Measurements from ENCODE around the gene GPR132. TPM values are rescaled to one million over a fixed set of nuclear protein-coding genes. Genes with fewer than 3 reads are reported as not detected.
A peak's percentile ranks its signal among the peaks of the same experiment; 100 is the strongest.

The GPR132 gene
- total RNA-seq, 2 experiments from 2014 or later = 15.1 to 16.4 TPM

DNA sequence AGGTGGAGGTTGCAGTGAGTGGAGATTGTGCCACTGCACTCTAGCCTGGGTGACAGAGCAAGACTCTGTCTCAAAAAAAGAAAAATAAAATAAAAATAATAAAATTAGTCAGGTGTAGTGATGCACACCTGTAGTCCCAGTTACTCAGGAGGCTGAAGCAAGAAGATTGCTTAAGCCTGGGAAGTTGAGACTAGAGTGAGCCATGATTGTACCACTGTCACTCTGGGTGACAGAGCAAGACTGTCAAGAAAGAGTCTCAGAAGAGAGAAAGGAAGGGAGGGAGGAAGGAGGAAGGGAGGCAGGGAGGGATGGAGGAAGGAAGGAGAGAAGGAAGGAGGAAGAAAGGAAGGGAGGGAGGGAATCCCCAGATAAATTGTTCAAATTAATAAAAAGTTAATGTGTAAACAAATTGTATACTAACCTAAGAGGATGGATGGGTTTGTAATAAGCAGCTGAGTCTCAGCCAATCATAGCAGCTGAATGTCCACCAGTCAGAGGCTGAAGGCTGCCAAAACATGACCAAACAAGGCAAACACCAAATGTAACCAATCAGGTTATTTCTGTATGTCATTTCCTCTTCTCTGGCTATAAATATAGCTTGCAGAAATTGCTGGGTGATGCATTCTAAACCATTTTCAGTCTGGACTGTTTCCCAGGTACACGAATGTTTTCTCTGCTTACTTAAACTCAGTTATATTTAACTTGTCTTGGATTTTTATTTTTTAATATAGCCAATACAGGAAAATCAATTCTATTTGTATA is 38.2 kb downstream of the GPR132 start:
- no peaks in the 10 kb centered on the region for H3K9me3 Mint-ChIP-seq
- H3K4me1 Mint-ChIP-seq (ENCODE audit: low read depth) = peaks cover 41% of the 10 kb centered on the region
- H3K27me3 Mint-ChIP-seq = no peaks in the 10 kb centered on the region
- no peak for TF ChIP-seq CTCF (IDR thresholded peaks at IDR 0.05)
- intact Hi-C loops (cut with micrococcal nuclease) = no loop called here
- H3K36me3 Mint-ChIP-seq (ENCODE audit: low read depth) = no peaks in the 10 kb centered on the region
- CTCF ChIA-PET = interaction anchor here (1.2 to 6.0 kb wide), 4 partner anchors 12 to 45 kb away, joined by 3 to 51 read pairs (median 4); no protein-coding TSS in a partner anchor
- no peak overlapping the region for H3K4me3 Mint-ChIP-seq
- ATAC-seq (no peak), DNase-seq (no peak)
- H3K27ac Mint-ChIP-seq = peak overlapping the region; percentile 72
- POLR2A ChIA-PET = interaction anchor here (1.0 to 1.8 kb wide), 3 partner anchors 9 to 17 kb away, joined by 3 to 5 read pairs (median 4); no protein-coding TSS in a partner anchor

DNA sequence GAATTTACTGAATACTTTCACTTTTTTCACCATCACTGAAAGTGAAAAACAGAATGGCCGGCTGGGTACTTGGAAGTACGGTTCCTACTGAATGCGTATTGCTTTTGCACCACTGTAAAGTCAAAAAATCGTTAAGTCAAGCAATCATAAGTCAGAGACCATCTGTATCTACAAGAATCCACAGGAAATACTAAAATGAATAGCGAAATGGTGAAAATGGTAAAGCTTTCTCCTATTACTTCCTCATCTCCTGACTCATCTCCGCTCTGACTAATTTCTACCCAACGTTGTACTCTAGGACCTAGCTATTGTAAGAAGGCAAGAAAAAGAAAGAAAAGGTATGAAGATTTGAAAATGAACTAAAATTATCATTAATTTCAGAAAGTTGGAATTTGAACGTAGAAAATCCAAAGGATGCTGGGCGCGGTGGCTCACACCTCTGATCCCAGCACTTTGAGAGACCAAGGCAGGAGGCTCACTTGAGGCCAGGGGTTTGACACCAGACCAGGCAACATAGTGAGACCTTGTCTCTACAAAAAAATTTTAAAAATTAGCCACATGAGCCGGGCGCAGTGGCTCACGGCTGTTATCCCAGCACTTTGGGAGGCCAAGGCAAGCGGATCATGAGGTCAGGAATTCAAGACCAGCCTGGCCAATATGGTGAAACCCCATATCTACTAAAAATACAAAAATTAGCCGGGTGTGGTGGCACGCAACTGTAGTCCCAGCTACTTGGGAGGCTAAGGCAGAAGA is 39.0 kb downstream of the GPR132 start:
- peak; percentile 42 for DNase-seq
- ChIA-PET POLR2A (interaction anchor here (0.7 to 1.8 kb wide), 5 partner anchors 8 to 72 kb away, joined by 3 to 5 read pairs (median 3); no protein-coding TSS in a partner anchor), CTCF (interaction anchor here (0.6 to 6.0 kb wide), 3 partner anchors 19 to 92 kb away, joined by 3 to 51 read pairs (median 5); no protein-coding TSS in a partner anchor)
- TF ChIP-seq CTCF (IDR thresholded peaks at IDR 0.05) = no peak
- H3K27ac Mint-ChIP-seq = peak overlapping the region; percentile 85
- H3K36me3 Mint-ChIP-seq (ENCODE audit: low read depth) = peaks cover 5% of the 10 kb centered on the region
- no peaks in the 10 kb centered on the region for H3K27me3 Mint-ChIP-seq
- H3K9me3 Mint-ChIP-seq = no peaks in the 10 kb centered on the region
- intact Hi-C loops (cut with micrococcal nuclease) = no loop called here
- H3K4me3 Mint-ChIP-seq = no peak overlapping the region
- peak; percentile 13 for ATAC-seq
- peaks cover 45% of the 10 kb centered on the region for H3K4me1 Mint-ChIP-seq (ENCODE audit: low read depth)

DNA sequence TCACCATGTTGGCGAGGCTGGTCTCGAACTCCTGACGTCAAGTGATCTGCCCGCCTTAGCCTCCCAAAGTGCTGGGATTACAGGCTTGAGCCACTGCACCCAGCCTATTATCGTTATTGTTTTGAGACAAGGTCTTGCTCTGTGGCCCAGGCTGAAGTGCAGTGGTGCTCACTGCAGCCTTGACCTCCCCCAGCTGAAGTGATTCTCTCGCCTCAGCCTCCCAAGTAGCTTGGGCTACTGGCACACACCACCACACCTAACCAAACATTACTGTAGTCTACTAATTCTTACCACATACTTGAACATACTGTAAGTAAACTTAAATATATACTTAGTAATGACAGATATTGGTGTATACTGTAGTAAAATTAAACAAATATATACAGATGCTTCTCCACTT is 39.8 kb downstream of the GPR132 start:
- peaks cover 5% of the 10 kb centered on the region for H3K36me3 Mint-ChIP-seq (ENCODE audit: low read depth)

GRCh38 chr14:105023791-105024480 is 41.3 kb downstream of the GPR132 start:
- no peaks in the 10 kb centered on the region for H3K27me3 Mint-ChIP-seq
- intact Hi-C loops (cut with micrococcal nuclease) = no loop called here
- H3K4me3 Mint-ChIP-seq = no peak overlapping the region
- ATAC-seq = no peak
- peak overlapping the region; percentile 34 for H3K27ac Mint-ChIP-seq
- DNase-seq = no peak
- POLR2A ChIA-PET = no interaction called here
- no peaks in the 10 kb centered on the region for H3K9me3 Mint-ChIP-seq
- H3K4me1 Mint-ChIP-seq (ENCODE audit: low read depth) = peaks cover 53% of the 10 kb centered on the region
- CTCF ChIA-PET = interaction anchor here (5.9 to 6.0 kb wide), 2 partner anchors 21 kb away, joined by 42 to 51 read pairs; no protein-coding TSS in a partner anchor
- H3K36me3 Mint-ChIP-seq (ENCODE audit: low read depth) = peaks cover 19% of the 10 kb centered on the region
- no peak for TF ChIP-seq CTCF (IDR thresholded peaks at IDR 0.05)

More for the DNA sequence above, 39.8 kb downstream of the GPR132 start:
- DNase-seq (no peak), ATAC-seq (no peak)
- no peak overlapping the region for H3K4me3 Mint-ChIP-seq
- POLR2A ChIA-PET = interaction anchor here (1.2 to 1.8 kb wide), 4 partner anchors 11 to 21 kb away, joined by 3 to 5 read pairs (median 4); no protein-coding TSS in a partner anchor
- no peak for TF ChIP-seq CTCF (IDR thresholded peaks at IDR 0.05)
- no peaks in the 10 kb centered on the region for H3K27me3 Mint-ChIP-seq
- CTCF ChIA-PET = interaction anchor here (1.2 to 6.0 kb wide), 4 partner anchors 20 to 51 kb away, joined by 3 to 51 read pairs (median 4); no protein-coding TSS in a partner anchor
- H3K9me3 Mint-ChIP-seq = no peaks in the 10 kb centered on the region
- H3K27ac Mint-ChIP-seq = peak overlapping the region; percentile 85
- intact Hi-C loops (cut with micrococcal nuclease) = no loop called here
- H3K4me1 Mint-ChIP-seq (ENCODE audit: low read depth) = peaks cover 45% of the 10 kb centered on the region
